ENCODE measurements around the gene EEFSEC.

GRCh38 chr3:128429275-128429674 lies 276.0 kb downstream of the EEFSEC start:
- TF ChIP-seq CTCF (IDR thresholded peaks at IDR 0.05) (no peak), POLR2A (IDR thresholded peaks at IDR 0.05) (no peak)

Data from esophagus squamous epithelium (tissue), 4 donors.